ENCODE measurements around the gene TCN1.

GRCh38 chr11:59878575-59878974 is 12.3 kb upstream of the TCN1 start, which contains the start of gene OOSP3:
- TF ChIP-seq JUND (IDR thresholded peaks at IDR 0.05) (no peak), SRF (IDR thresholded peaks at IDR 0.05; ENCODE audit: low read depth) (no peak), TCF7L2 (IDR thresholded peaks at IDR 0.05; ENCODE audit: borderline replicate concordance, extremely low read depth, insufficient read depth, insufficient read length) (no peak), CBX3 (IDR thresholded peaks at IDR 0.05; ENCODE audit: low read depth) (no peak)
- TF ChIP-seq, protein P1, sequence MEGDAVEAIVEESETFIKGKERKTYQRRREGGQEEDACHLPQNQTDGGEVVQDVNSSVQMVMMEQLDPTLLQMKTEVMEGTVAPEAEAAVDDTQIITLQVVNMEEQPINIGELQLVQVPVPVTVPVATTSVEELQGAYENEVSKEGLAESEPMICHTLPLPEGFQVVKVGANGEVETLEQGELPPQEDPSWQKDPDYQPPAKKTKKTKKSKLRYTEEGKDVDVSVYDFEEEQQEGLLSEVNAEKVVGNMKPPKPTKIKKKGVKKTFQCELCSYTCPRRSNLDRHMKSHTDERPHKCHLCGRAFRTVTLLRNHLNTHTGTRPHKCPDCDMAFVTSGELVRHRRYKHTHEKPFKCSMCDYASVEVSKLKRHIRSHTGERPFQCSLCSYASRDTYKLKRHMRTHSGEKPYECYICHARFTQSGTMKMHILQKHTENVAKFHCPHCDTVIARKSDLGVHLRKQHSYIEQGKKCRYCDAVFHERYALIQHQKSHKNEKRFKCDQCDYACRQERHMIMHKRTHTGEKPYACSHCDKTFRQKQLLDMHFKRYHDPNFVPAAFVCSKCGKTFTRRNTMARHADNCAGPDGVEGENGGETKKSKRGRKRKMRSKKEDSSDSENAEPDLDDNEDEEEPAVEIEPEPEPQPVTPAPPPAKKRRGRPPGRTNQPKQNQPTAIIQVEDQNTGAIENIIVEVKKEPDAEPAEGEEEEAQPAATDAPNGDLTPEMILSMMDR (IDR thresholded peaks at IDR 0.05 in 2 of 3, conservative IDR thresholded peaks at IDR 0.05 in 1 of 3; ENCODE audit: borderline replicate concordance in 1 of 3, insufficient read depth in 1 of 3, low read depth in 2 of 3, low read length in 2 of 3) = no peak
